OCI-LY7 (cell line): ENCODE data around the gene SMYD3.

ENCODE experiments used
- CTCF ChIP-seq: fragments of 200-600 bp; sonication (generic); conservative IDR thresholded peaks from 2 replicates; pipeline ENCODE4 v1.5.1; 2014; ENCODE audit warnings: mild to moderate bottlenecking, antibody characterized with exemption, low read length, moderate library complexity, mixed read lengths
- EZH2phosphoT487 ChIP-seq: fragments of 200-600 bp; sonication (generic); IDR thresholded peaks from 2 replicates; pipeline ENCODE4 v1.6.1; 2018; ENCODE audit warnings: low read depth, borderline replicate concordance, mild to moderate bottlenecking, mixed run types, antibody characterized with exemption, low read length, moderate library complexity, mixed read lengths

DNA sequence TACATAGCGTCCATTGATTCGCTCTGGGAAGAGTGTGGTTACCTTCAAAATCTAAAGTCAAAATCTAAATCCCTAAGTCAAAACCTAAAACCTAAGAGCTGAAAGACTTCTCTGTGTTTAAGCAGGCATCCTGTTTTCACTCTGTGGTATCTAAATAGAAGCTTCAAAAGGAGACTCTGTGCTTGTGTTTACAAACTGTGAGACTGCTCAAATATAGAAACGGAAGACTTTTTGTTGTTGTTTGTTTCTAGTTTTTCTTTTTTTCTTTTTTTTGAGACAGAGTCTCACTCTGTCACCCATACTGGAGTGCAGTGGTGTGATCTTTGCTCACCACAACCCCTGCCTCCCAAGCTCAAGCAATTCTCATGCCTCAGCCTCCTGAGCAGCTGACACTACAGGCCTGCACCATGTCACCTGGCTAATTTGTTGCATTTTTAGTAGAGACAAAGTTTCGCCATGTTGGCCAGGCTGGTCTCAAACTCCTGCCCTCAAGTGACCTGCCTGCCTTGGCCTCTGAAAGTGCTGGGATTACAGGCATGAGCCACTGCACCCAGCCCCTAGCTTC, 425.9 kb downstream of the SMYD3 start:
- TF ChIP-seq CTCF (no peak), EZH2phosphoT487 (no peak)
